Measurements from ENCODE around the gene CCDC73. TPM values are rescaled to one million over a fixed set of nuclear protein-coding genes. Genes with fewer than 3 reads are reported as not detected.

Gene CCDC73
- total RNA-seq, 1 experiment from 2014 or later, result 0.04 TPM

DNA sequence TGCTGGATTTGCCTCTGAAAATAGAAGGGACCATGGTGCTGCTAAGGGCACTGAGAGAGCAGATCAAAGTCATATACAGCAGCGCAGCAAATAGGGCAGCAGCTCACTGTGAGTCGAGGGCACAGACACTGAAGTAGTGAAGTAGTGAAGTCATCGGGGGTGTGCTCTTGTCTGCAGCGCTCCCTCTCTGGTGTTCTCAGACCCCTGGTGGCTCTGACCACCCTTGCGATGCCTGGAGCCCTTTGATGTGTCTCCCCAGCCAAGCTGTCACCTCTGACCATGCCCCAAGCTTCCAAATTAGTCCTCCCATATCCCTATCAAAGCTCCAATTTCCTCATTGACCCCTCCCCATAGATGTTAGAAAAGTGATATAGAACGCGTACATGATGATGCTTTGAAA, 238.6 kb downstream of the CCDC73 start:
- Mint-ChIP-seq H3K4me3 (no peak overlapping the region), H3K36me3 (ENCODE audit: insufficient read depth in 1 of 3, low read depth in 3 of 3) (no peaks in the 10 kb centered on the region), H3K9me3 (peaks cover 0 to 7% of the 10 kb centered on the region in 2 experiments; a peak in 2 of 5 replicates), H3K27me3 (ENCODE audit: low read depth) (no peaks in the 10 kb centered on the region), H3K27ac (no peak overlapping the region), H3K4me1 (peaks cover 3 to 7% of the 10 kb centered on the region in 2 experiments; a peak in 2 of 4 replicates)
- no peak overlapping the region for H3K14ac ChIP-seq (ENCODE audit: insufficient read depth, low read length)
- DNase-seq, result no peak
- no peaks in the 10 kb centered on the region for H3K27me3 ChIP-seq (ENCODE audit: insufficient read depth, low read length)
- no peaks in the 10 kb centered on the region for H3K9me3 ChIP-seq (ENCODE audit: control insufficient read depth, low read depth, low read length)
- no CpG with 5 or more reads among the region's 7 CpGs for WGBS (ENCODE audit: extremely low coverage, insufficient read length, low lambda C conversion rate)
- no peak overlapping the region for H3K23ac ChIP-seq (ENCODE audit: insufficient read length, low read depth, low read length)
- H3K79me1 ChIP-seq (ENCODE audit: insufficient read depth, low read depth, low read length, poor library complexity, severe bottlenecking), result no peaks in the 10 kb centered on the region
- H4K8ac ChIP-seq (replicated peaks; ENCODE audit: insufficient read length, low read depth, low read length), result no peak overlapping the region
- no peaks in the 10 kb centered on the region for H3K4me1 ChIP-seq (ENCODE audit: insufficient read depth, low read length)
- H3K79me2 ChIP-seq (ENCODE audit: insufficient read depth, low read length), result no peaks in the 10 kb centered on the region
- no peak overlapping the region for H3K4me2 ChIP-seq (ENCODE audit: insufficient read depth, insufficient read length, low read length)
- H4K20me1 ChIP-seq (ENCODE audit: control insufficient read depth, insufficient read depth, insufficient read length), result no peaks in the 10 kb centered on the region
- H2BK5ac ChIP-seq (ENCODE audit: insufficient read length, low read length), result no peak overlapping the region
- no peak overlapping the region for H3K4ac ChIP-seq (ENCODE audit: low read depth, low read length)
- H2BK20ac ChIP-seq (ENCODE audit: low read depth, low read length, poor library complexity, severe bottlenecking), result no peak overlapping the region
- H3K56ac ChIP-seq (ENCODE audit: insufficient read length, low read depth, low read length), result no peak overlapping the region
- H3K18ac ChIP-seq (ENCODE audit: insufficient read length, low read depth, low read length), result no peak overlapping the region
- no peak overlapping the region for H3K27ac ChIP-seq (ENCODE audit: insufficient read length, low read depth, low read length)
- H4K5ac ChIP-seq (ENCODE audit: insufficient read length, low read depth, low read length), result no peak overlapping the region
- no peak overlapping the region for H2BK120ac ChIP-seq (ENCODE audit: low read depth, low read length, poor library complexity, severe bottlenecking)
- H3K9ac ChIP-seq (ENCODE audit: extremely low read depth, insufficient read length, low read length), result no peak overlapping the region
- TF ChIP-seq, protein P1, sequence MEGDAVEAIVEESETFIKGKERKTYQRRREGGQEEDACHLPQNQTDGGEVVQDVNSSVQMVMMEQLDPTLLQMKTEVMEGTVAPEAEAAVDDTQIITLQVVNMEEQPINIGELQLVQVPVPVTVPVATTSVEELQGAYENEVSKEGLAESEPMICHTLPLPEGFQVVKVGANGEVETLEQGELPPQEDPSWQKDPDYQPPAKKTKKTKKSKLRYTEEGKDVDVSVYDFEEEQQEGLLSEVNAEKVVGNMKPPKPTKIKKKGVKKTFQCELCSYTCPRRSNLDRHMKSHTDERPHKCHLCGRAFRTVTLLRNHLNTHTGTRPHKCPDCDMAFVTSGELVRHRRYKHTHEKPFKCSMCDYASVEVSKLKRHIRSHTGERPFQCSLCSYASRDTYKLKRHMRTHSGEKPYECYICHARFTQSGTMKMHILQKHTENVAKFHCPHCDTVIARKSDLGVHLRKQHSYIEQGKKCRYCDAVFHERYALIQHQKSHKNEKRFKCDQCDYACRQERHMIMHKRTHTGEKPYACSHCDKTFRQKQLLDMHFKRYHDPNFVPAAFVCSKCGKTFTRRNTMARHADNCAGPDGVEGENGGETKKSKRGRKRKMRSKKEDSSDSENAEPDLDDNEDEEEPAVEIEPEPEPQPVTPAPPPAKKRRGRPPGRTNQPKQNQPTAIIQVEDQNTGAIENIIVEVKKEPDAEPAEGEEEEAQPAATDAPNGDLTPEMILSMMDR (conservative IDR thresholded peaks at IDR 0.05), result no peak
- H2AFZ ChIP-seq (ENCODE audit: low read length), result no peak overlapping the region
- H3T11ph ChIP-seq (ENCODE audit: low read length), result no peak overlapping the region
- no peak overlapping the region for H2AK5ac ChIP-seq (ENCODE audit: insufficient read length, low read length)
- no peak overlapping the region for H4K91ac ChIP-seq (ENCODE audit: insufficient read length, low read depth, low read length)
- H2BK12ac ChIP-seq (ENCODE audit: insufficient read length, low read depth, low read length), result no peak overlapping the region
- H3K23me2 ChIP-seq (ENCODE audit: insufficient read length, low read depth, low read length, poor library complexity, severe bottlenecking), result no peaks in the 10 kb centered on the region
- no peak overlapping the region for H2BK15ac ChIP-seq (ENCODE audit: low read depth, low read length)
